WTC11 (cell line): ENCODE data around the gene CHID1. TPM values are rescaled to one million over a fixed set of nuclear protein-coding genes. Genes with fewer than 3 reads are reported as not detected.

Experiments used
- ATAC-seq: fragments of 200-7000 bp; cut with Tn5 transposase; 2 replicates; pipeline ENCODE4 v1.10.0; 2021; ENCODE audit warnings: mild to moderate bottlenecking, moderate library complexity
- CTCF ChIA-PET: fragments of 300-600 bp; sonication (Branson Sonifier 250); formaldehyde crosslinking; loops from one replicate; lab custom pipeline; 2021; ENCODE audit warnings: antibody characterized with exemption; lab: Charles Lee
- POLR2A ChIA-PET: fragments of 350-600 bp; sonication (Branson Sonifier 250); formaldehyde crosslinking; loops from one replicate; lab custom pipeline; 2021; ENCODE audit warnings: antibody characterized with exemption; lab: Charles Lee
- DNase-seq: peaks from one replicate; pipeline ENCODE4 v3.0.0; 2021; ENCODE audit warnings: low spot score
- H3K27ac Mint-ChIP-seq: 2 replicates; pipeline ENCODE4 v1.8.0; 2021; ENCODE audit warnings: mixed read lengths
- H3K27me3 Mint-ChIP-seq: 2 replicates; pipeline ENCODE4 v1.8.0; 2021; ENCODE audit warnings: low read depth, mild to moderate bottlenecking, moderate library complexity, mixed read lengths
- H3K36me3 Mint-ChIP-seq: 2 replicates; pipeline ENCODE4 v1.8.0; 2021; ENCODE audit warnings: mixed read lengths
- H3K4me1 Mint-ChIP-seq: 2 replicates; pipeline ENCODE4 v1.8.0; 2022; ENCODE audit warnings: mixed read lengths
- H3K4me3 Mint-ChIP-seq: 2 replicates; pipeline ENCODE4 v1.8.0; 2021; ENCODE audit warnings: mild to moderate bottlenecking, moderate library complexity, mixed read lengths
- H3K9me3 Mint-ChIP-seq: 2 replicates; pipeline ENCODE4 v1.8.0; 2021; ENCODE audit warnings: mixed read lengths
- CREM ChIP-seq: sonication (generic); formaldehyde crosslinking; IDR thresholded peaks from 2 replicates; pipeline ENCODE4 v1.8.1; 2022; ENCODE audit warnings: mild to moderate bottlenecking, missing genetic modification reagents, moderate library complexity
- CTCF ChIP-seq: fragments of 200-600 bp; IDR thresholded peaks from 2 replicates; pipeline ENCODE4 v1.8.0; 2022; ENCODE audit warnings: antibody characterized with exemption
- ELF4 ChIP-seq: sonication (generic); formaldehyde crosslinking; IDR thresholded peaks from 2 replicates; pipeline ENCODE4 v1.8.1; 2022; ENCODE audit warnings: low read depth, mild to moderate bottlenecking, moderate library complexity, missing genetic modification reagents
- EMX1 ChIP-seq: fragments of 250-450 bp; sonication (Bioruptor Pico); IDR thresholded peaks from 2 replicates; pipeline ENCODE4 v1.8.0; 2021; ENCODE audit warnings: mild to moderate bottlenecking
- FOXJ3 ChIP-seq: sonication (generic); formaldehyde crosslinking; IDR thresholded peaks from 2 replicates; pipeline ENCODE4 v1.9.0; 2021; ENCODE audit warnings: missing genetic modification reagents, mild to moderate bottlenecking, borderline replicate concordance
- FOXP1 ChIP-seq: sonication (generic); formaldehyde crosslinking; IDR thresholded peaks from 2 replicates; pipeline ENCODE4 v1.8.0; 2022; ENCODE audit warnings: missing genetic modification reagents, mild to moderate bottlenecking, moderate library complexity, borderline replicate concordance
- HMGXB4 ChIP-seq: sonication (generic); formaldehyde crosslinking; IDR thresholded peaks from 2 replicates; pipeline ENCODE4 v1.8.1; 2023; ENCODE audit warnings: mild to moderate bottlenecking, moderate library complexity, missing genetic modification reagents
- JUN ChIP-seq: sonication (generic); formaldehyde crosslinking; IDR thresholded peaks from 2 replicates; pipeline ENCODE4 v1.8.0; 2023; ENCODE audit warnings: mild to moderate bottlenecking, missing genetic modification reagents
- NR2C2 ChIP-seq: sonication (generic); formaldehyde crosslinking; IDR thresholded peaks from 2 replicates; pipeline ENCODE4 v1.8.0; 2022; ENCODE audit warnings: mild to moderate bottlenecking, missing genetic modification reagents
- NR3C1 ChIP-seq: sonication (generic); formaldehyde crosslinking; conservative IDR thresholded peaks from 2 replicates; pipeline ENCODE4 v1.8.1; 2023; ENCODE audit warnings: low read depth, mild to moderate bottlenecking, missing genetic modification reagents
- OVOL2 ChIP-seq: fragments of 250-450 bp; sonication (Bioruptor Pico); IDR thresholded peaks from 2 replicates; pipeline ENCODE4 v1.9.0; 2021; ENCODE audit warnings: mild to moderate bottlenecking, borderline replicate concordance
- RORB ChIP-seq: fragments of 250-450 bp; sonication (Bioruptor Pico); IDR thresholded peaks from 2 replicates; pipeline ENCODE4 v1.9.0; 2021; ENCODE audit warnings: mild to moderate bottlenecking
- TCF7 ChIP-seq: sonication (generic); formaldehyde crosslinking; IDR thresholded peaks from 2 replicates; pipeline ENCODE4 v1.8.0; 2022; ENCODE audit warnings: mild to moderate bottlenecking, low read depth, missing genetic modification reagents, moderate library complexity
- TEAD1 ChIP-seq: sonication (generic); formaldehyde crosslinking; IDR thresholded peaks from 2 replicates; pipeline ENCODE4 v1.8.0; 2022; ENCODE audit warnings: mild to moderate bottlenecking, missing genetic modification reagents
- TP53 ChIP-seq: sonication (generic); formaldehyde crosslinking; IDR thresholded peaks from 2 replicates; pipeline ENCODE4 v1.8.1; 2023; ENCODE audit warnings: mild to moderate bottlenecking, missing genetic modification reagents
- ZBTB21 ChIP-seq: sonication (generic); formaldehyde crosslinking; IDR thresholded peaks from 2 replicates; pipeline ENCODE4 v1.8.1; 2023; ENCODE audit warnings: mild to moderate bottlenecking, missing genetic modification reagents, borderline replicate concordance
- ZNF263 ChIP-seq: sonication (generic); formaldehyde crosslinking; IDR thresholded peaks from 2 replicates; pipeline ENCODE4 v1.8.1; 2022; ENCODE audit warnings: low read depth, mild to moderate bottlenecking, moderate library complexity, missing genetic modification reagents
- ZNF317 ChIP-seq: sonication (generic); formaldehyde crosslinking; IDR thresholded peaks from 2 replicates; pipeline ENCODE4 v1.8.1; 2023; ENCODE audit warnings: low read depth, mild to moderate bottlenecking, moderate library complexity, missing genetic modification reagents, borderline replicate concordance
- total RNA-seq: library from RNA; stranded (reverse); gene quantifications from 3 replicates; pipeline ENCODE4 v1.2.3, GENCODE V29; 2021
- TF ChIP-seq, protein P1 (sequence below): sonication (generic); formaldehyde crosslinking; IDR thresholded peaks from 2 replicates; pipeline ENCODE4 v1.8.0; 2023; ENCODE audit warnings: mild to moderate bottlenecking, missing genetic modification reagents
- TF ChIP-seq, protein P2 (sequence below): sonication (generic); formaldehyde crosslinking; IDR thresholded peaks from 2 replicates; pipeline ENCODE4 v1.8.0; 2023; ENCODE audit warnings: missing genetic modification reagents, mild to moderate bottlenecking, borderline replicate concordance
- TF ChIP-seq, protein P3 (sequence below): sonication (generic); formaldehyde crosslinking; IDR thresholded peaks from 2 replicates; pipeline ENCODE4 v1.8.1; 2023; ENCODE audit warnings: mild to moderate bottlenecking, missing genetic modification reagents

CHID1 gene
- total RNA-seq, 1 experiment from 2014 or later = 92.8 TPM

GRCh38 chr11:959608-960007 is 49.0 kb upstream of the CHID1 start:
- no peaks in the 10 kb centered on the region for H3K27me3 Mint-ChIP-seq
- H3K4me1 Mint-ChIP-seq = peaks cover 20% of the 10 kb centered on the region
- ATAC-seq = no peak
- H3K27ac Mint-ChIP-seq = 0 out of 2 replicates have a peak overlapping the region, but pooled peaks have one; percentile 41
- TF ChIP-seq, protein P1, sequence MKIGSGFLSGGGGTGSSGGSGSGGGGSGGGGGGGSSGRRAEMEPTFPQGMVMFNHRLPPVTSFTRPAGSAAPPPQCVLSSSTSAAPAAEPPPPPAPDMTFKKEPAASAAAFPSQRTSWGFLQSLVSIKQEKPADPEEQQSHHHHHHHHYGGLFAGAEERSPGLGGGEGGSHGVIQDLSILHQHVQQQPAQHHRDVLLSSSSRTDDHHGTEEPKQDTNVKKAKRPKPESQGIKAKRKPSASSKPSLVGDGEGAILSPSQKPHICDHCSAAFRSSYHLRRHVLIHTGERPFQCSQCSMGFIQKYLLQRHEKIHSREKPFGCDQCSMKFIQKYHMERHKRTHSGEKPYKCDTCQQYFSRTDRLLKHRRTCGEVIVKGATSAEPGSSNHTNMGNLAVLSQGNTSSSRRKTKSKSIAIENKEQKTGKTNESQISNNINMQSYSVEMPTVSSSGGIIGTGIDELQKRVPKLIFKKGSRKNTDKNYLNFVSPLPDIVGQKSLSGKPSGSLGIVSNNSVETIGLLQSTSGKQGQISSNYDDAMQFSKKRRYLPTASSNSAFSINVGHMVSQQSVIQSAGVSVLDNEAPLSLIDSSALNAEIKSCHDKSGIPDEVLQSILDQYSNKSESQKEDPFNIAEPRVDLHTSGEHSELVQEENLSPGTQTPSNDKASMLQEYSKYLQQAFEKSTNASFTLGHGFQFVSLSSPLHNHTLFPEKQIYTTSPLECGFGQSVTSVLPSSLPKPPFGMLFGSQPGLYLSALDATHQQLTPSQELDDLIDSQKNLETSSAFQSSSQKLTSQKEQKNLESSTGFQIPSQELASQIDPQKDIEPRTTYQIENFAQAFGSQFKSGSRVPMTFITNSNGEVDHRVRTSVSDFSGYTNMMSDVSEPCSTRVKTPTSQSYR (CRISPR knock-in tag) = no peak
- no peak for TF ChIP-seq FOXJ3 (CRISPR knock-in tag)
- TF ChIP-seq CTCF = no peak
- no peak for TF ChIP-seq CREM (CRISPR knock-in tag)
- no peak for TF ChIP-seq NR2C2
- peaks cover 12% of the 10 kb centered on the region for H3K9me3 Mint-ChIP-seq
- ChIA-PET CTCF (interaction anchor here (0.6 to 1.0 kb wide), 2 partner anchors 15 to 116 kb away, joined by 3 read pairs; no protein-coding TSS in a partner anchor), POLR2A (no interaction called here)
- DNase-seq = no peak
- H3K4me3 Mint-ChIP-seq = no peak overlapping the region
- peaks cover 34% of the 10 kb centered on the region for H3K36me3 Mint-ChIP-seq

DNA sequence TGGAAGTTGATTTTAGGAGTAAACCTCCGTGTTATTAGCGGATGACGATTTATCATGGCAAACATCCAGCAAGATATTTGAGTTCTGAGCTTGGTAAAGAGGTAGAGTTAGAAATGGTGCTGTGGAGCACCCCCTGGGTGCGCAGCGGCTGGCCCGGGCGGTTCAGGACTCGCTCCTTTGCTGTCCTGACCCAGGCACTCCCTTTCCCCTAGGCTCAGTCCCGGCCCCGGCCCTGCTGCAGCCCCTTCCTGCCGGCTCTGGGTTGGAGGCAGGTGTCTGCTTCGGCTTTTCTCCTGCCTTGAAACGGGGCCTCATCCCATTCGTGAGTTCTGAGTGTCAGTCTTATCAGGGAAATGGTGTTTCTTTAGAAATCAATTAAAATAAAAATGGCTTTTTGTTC is 48.4 kb upstream of the CHID1 start:
- H3K4me3 Mint-ChIP-seq = no peak overlapping the region
- DNase-seq (no peak), ATAC-seq (peak; percentile 51)
- TF ChIP-seq EMX1 (CRISPR knock-in tag) (no peak), HMGXB4 (CRISPR knock-in tag) (no peak), ZBTB21 (CRISPR knock-in tag) (no peak)
- TF ChIP-seq, protein P2, sequence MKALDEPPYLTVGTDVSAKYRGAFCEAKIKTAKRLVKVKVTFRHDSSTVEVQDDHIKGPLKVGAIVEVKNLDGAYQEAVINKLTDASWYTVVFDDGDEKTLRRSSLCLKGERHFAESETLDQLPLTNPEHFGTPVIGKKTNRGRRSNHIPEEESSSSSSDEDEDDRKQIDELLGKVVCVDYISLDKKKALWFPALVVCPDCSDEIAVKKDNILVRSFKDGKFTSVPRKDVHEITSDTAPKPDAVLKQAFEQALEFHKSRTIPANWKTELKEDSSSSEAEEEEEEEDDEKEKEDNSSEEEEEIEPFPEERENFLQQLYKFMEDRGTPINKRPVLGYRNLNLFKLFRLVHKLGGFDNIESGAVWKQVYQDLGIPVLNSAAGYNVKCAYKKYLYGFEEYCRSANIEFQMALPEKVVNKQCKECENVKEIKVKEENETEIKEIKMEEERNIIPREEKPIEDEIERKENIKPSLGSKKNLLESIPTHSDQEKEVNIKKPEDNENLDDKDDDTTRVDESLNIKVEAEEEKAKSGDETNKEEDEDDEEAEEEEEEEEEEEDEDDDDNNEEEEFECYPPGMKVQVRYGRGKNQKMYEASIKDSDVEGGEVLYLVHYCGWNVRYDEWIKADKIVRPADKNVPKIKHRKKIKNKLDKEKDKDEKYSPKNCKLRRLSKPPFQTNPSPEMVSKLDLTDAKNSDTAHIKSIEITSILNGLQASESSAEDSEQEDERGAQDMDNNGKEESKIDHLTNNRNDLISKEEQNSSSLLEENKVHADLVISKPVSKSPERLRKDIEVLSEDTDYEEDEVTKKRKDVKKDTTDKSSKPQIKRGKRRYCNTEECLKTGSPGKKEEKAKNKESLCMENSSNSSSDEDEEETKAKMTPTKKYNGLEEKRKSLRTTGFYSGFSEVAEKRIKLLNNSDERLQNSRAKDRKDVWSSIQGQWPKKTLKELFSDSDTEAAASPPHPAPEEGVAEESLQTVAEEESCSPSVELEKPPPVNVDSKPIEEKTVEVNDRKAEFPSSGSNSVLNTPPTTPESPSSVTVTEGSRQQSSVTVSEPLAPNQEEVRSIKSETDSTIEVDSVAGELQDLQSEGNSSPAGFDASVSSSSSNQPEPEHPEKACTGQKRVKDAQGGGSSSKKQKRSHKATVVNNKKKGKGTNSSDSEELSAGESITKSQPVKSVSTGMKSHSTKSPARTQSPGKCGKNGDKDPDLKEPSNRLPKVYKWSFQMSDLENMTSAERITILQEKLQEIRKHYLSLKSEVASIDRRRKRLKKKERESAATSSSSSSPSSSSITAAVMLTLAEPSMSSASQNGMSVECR (CRISPR knock-in tag) = no peak
- peak overlapping the region; percentile 73 for H3K27ac Mint-ChIP-seq
- no peaks in the 10 kb centered on the region for H3K27me3 Mint-ChIP-seq
- POLR2A ChIA-PET = no interaction called here
- peaks cover 28% of the 10 kb centered on the region for H3K36me3 Mint-ChIP-seq
- CTCF ChIA-PET = interaction anchor here (1.0 kb wide), 1 partner anchor 14 kb away, joined by 3 read pairs; no protein-coding TSS in a partner anchor
- H3K9me3 Mint-ChIP-seq = peaks cover 6% of the 10 kb centered on the region
- peaks cover 25% of the 10 kb centered on the region for H3K4me1 Mint-ChIP-seq

DNA sequence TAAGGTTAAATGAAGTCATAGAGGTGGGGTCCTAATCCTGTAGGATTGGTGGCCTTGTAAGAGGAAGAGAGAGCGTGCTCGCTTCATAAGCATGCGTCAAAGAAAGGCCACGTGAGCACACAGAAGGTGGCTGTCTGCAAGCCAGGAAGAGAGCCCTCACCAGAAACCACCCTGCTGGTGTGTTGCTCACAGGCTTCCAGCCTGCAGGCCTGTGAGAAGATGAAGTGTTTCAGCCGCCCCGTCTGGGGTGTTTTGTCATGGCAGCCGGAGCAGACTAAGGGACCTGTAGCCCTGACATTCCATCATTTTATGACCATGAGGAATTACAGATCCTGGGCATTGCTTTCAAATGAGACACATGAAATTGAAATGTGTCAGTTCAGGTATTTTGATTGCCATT is 47.5 kb upstream of the CHID1 start:
- Mint-ChIP-seq H3K27ac (peak overlapping the region; percentile 68), H3K27me3 (no peaks in the 10 kb centered on the region), H3K4me3 (no peak overlapping the region), H3K36me3 (peaks cover 21% of the 10 kb centered on the region), H3K9me3 (no peaks in the 10 kb centered on the region), H3K4me1 (peaks cover 29% of the 10 kb centered on the region)
- DNase-seq (no peak), ATAC-seq (no peak)
- ChIA-PET CTCF (interaction anchor here (1.7 kb wide), 1 partner anchor 13 kb away, joined by 6 read pairs; no protein-coding TSS in a partner anchor), POLR2A (no interaction called here)
- TF ChIP-seq ZNF263 (CRISPR knock-in tag) = no peak
- no peak for TF ChIP-seq TEAD1 (CRISPR knock-in tag)
- no peak for TF ChIP-seq TCF7
- TF ChIP-seq RORB = no peak
- TF ChIP-seq, protein P3, sequence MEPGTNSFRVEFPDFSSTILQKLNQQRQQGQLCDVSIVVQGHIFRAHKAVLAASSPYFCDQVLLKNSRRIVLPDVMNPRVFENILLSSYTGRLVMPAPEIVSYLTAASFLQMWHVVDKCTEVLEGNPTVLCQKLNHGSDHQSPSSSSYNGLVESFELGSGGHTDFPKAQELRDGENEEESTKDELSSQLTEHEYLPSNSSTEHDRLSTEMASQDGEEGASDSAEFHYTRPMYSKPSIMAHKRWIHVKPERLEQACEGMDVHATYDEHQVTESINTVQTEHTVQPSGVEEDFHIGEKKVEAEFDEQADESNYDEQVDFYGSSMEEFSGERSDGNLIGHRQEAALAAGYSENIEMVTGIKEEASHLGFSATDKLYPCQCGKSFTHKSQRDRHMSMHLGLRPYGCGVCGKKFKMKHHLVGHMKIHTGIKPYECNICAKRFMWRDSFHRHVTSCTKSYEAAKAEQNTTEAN = no peak
- TF ChIP-seq ELF4 (CRISPR knock-in tag) = no peak
- no peak for TF ChIP-seq OVOL2 (CRISPR knock-in tag)
- TF ChIP-seq JUN (CRISPR knock-in tag) = no peak
- TF ChIP-seq FOXP1 (CRISPR knock-in tag) = no peak
- TF ChIP-seq TP53 (CRISPR knock-in tag) = no peak
- TF ChIP-seq FOXJ3 (CRISPR knock-in tag) = no peak
- no peak for TF ChIP-seq NR3C1 (CRISPR knock-in tag)
- no peak for TF ChIP-seq ZNF317 (CRISPR knock-in tag)
